ENCODE measurements around the gene LRRC46.

The LRRC46 gene

GRCh38 chr17:47815106-47815918 lies 16.2 kb upstream of the LRRC46 start:
- no peak overlapping the region for H3K4me3 ChIP-seq (ENCODE audit: low read depth, low read length)

DNA sequence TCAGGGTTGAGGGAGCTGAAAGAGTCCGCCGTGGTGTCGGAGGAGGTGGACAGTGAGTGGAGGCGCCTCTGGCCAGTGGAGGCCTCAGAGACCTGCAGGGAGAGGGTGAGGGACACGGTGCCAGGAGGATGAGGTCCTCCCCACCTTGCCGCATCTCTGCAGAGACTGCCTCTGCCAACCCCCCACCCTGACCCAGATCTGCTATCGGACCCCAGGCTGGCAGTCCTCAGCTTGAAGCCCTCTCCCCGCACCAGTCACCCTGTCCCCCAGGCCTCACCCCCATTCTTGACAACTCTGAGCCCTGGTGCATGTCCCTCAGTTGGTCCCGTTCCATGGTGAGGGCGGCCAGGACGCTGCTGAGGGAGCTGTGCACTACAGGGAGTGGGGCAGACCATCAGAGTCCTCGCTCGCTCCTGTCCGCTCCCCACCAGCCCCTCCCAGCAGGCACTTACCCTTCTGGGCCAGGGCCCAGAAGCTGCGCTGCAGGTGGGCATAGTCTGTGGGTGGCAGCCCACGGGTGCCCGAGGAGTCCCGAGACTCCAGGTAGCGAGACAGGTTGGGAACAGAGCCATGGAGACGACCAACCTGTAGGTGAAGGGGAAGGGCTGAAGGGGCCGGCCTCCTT lies 15.2 kb upstream of the LRRC46 start:
- TF ChIP-seq, protein P1, sequence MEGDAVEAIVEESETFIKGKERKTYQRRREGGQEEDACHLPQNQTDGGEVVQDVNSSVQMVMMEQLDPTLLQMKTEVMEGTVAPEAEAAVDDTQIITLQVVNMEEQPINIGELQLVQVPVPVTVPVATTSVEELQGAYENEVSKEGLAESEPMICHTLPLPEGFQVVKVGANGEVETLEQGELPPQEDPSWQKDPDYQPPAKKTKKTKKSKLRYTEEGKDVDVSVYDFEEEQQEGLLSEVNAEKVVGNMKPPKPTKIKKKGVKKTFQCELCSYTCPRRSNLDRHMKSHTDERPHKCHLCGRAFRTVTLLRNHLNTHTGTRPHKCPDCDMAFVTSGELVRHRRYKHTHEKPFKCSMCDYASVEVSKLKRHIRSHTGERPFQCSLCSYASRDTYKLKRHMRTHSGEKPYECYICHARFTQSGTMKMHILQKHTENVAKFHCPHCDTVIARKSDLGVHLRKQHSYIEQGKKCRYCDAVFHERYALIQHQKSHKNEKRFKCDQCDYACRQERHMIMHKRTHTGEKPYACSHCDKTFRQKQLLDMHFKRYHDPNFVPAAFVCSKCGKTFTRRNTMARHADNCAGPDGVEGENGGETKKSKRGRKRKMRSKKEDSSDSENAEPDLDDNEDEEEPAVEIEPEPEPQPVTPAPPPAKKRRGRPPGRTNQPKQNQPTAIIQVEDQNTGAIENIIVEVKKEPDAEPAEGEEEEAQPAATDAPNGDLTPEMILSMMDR (IDR thresholded peaks at IDR 0.05; ENCODE audit: low read depth, low read length): no peak
- no peak overlapping the region for H3K4me3 ChIP-seq (ENCODE audit: low read depth, low read length)

More at GRCh38 chr17:47815106-47815918, 16.2 kb upstream of the LRRC46 start:
- TF ChIP-seq, protein P1 (IDR thresholded peaks at IDR 0.05; ENCODE audit: low read depth, low read length): no peak

DNA sequence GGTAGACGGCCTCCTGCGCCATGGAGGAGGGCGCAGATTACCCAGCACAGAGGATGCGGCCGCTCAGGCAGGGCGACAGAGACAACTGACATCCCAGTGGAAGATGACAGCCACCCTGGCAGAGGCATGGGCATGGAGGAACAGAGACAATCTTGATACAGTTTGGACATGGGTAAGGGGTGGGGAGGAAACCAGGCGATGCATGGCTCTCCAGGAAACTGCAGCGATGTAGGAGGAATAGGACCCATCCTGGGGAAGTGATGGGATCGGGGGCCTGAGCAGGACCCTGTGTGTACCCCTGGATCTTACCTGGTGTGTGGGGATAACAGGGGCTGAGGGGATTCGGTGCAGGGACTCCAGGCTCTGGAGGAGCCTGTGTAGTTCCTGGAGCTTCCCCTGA lies 14.5 kb upstream of the LRRC46 start:
- H3K4me3 ChIP-seq (ENCODE audit: low read depth, low read length): no peak overlapping the region
- TF ChIP-seq, protein P1 (IDR thresholded peaks at IDR 0.05; ENCODE audit: low read depth, low read length): no peak

GRCh38 chr17:47818002-47818695 lies 13.3 kb upstream of the LRRC46 start:
- TF ChIP-seq, protein P1 (IDR thresholded peaks at IDR 0.05; ENCODE audit: low read depth, low read length): no peak
- H3K4me3 ChIP-seq (ENCODE audit: low read depth, low read length): no peak overlapping the region

GRCh38 chr17:47819475-47819874 lies 12.0 kb upstream of the LRRC46 start:
- TF ChIP-seq, protein P1 (IDR thresholded peaks at IDR 0.05; ENCODE audit: low read depth, low read length): no peak
- H3K4me3 ChIP-seq (ENCODE audit: low read depth, low read length): no peak overlapping the region

DNA sequence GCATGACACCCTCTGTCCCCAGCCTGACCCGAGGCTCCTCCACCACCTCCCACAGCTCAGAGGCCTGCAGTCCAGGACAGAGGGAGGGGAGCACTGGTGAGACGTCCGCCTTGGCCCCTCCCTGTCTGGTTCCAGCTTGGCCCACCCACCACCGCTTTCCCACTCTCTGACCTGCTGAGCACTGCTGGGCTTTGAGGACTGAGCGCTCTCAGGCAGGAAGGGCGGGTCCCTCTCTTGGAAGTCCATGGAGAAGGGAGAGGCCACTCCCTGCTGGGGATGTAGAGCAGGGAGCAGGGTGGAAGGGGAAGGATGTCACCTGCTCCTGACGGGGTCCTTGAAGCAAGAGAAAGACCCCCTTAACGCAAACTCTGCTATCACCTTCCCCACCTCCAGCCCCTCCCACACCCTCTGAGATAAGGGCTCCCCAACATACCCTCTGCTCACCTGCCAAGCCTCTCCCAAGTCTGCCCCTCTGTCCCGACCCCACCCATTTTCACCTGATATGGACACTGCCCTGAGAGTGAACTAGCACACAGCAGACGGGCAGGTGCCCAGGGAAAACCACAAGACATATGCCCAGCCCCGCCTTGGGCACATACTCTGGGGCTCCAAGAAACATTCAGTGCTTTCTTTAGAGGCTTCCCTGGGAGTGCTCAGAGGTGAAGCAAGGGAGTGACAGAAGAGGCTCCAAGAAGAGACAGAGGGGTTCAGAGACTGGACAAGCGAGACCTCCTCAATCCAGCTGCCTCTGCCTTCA lies 11.3 kb upstream of the LRRC46 start:
- TF ChIP-seq, protein P1 (IDR thresholded peaks at IDR 0.05; ENCODE audit: low read depth, low read length): no peak

More for the DNA sequence above, 11.3 kb upstream of the LRRC46 start:
- H3K4me3 ChIP-seq (ENCODE audit: low read depth, low read length): no peak overlapping the region

All from WI38 (cell line).